AG04449 (cell line): ENCODE data around the gene DUSP19.
A peak's percentile ranks its signal among the peaks of the same experiment; 100 is the strongest.
"Not testable (repeated sequence)": the region's sequence is repeated elsewhere in the genome, so short reads cannot be mapped to it uniquely, and the experiment has no call there.

Experiments
- CTCF ChIA-PET: fragments of 350-600 bp; formaldehyde crosslinking; extraction: SDS; loops from one replicate; lab custom pipeline; 2021; ENCODE audit warnings: antibody characterized with exemption; lab: Yijun Ruan, JAX
- POLR2A ChIA-PET: fragments of 400-600, 350-600 bp; formaldehyde crosslinking; extraction: SDS; loops from one replicate; lab custom pipeline; 2020; ENCODE audit warnings: antibody characterized with exemption, inconsistent platforms; lab: Yijun Ruan, JAX
- DNase-seq: peaks from one replicate; pipeline ENCODE4 v3.0.0-alpha.2; 2010; ENCODE audit warnings: low read depth, low spot score
- H3K4me3 ChIP-seq: 2 replicates; pipeline ENCODE4 v1.5.1; 2011; ENCODE audit warnings: low read depth, mild to moderate bottlenecking, control low read depth, low read length
- TF ChIP-seq, protein P1 (sequence below): IDR thresholded peaks from one replicate; pipeline ENCODE4 v1.5.1; 2011; ENCODE audit warnings: mild to moderate bottlenecking, moderate library complexity, low read length, control low read depth, inconsistent platforms; ENCODE audit not compliant: insufficient read depth; ENCODE audit errors: missing control alignments

Gene DUSP19

DNA sequence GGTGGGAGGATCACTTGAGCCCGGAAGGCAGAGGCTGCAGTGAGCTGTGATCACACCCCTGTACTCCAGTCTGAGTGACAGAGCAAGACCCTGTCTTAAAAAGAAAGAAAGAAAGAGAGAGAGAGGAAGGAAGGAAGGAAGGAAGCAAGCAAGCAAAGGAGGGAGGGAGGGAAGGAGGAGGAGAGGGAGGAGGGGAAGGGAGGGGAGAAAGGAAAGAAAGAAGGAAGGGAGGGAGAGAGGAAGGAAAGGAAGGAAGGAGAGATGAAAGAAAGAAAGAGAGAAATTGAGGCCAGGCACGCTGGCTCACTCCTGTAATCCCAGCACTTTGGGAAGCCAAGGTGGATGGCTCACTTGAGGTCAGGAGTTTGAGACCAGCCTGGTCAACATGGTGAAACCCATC lies 37.9 kb upstream of the DUSP19 start:
- TF ChIP-seq, protein P1, sequence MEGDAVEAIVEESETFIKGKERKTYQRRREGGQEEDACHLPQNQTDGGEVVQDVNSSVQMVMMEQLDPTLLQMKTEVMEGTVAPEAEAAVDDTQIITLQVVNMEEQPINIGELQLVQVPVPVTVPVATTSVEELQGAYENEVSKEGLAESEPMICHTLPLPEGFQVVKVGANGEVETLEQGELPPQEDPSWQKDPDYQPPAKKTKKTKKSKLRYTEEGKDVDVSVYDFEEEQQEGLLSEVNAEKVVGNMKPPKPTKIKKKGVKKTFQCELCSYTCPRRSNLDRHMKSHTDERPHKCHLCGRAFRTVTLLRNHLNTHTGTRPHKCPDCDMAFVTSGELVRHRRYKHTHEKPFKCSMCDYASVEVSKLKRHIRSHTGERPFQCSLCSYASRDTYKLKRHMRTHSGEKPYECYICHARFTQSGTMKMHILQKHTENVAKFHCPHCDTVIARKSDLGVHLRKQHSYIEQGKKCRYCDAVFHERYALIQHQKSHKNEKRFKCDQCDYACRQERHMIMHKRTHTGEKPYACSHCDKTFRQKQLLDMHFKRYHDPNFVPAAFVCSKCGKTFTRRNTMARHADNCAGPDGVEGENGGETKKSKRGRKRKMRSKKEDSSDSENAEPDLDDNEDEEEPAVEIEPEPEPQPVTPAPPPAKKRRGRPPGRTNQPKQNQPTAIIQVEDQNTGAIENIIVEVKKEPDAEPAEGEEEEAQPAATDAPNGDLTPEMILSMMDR, result no peak
- DNase-seq, result no peak
- no peak overlapping the region for H3K4me3 ChIP-seq
- POLR2A ChIA-PET, result no interaction called here
- CTCF ChIA-PET, result interaction anchor here (1.2 to 1.8 kb wide), 4 partner anchors 7 to 24 kb away, joined by 3 to 5 read pairs (median 4); no protein-coding TSS in a partner anchor

DNA sequence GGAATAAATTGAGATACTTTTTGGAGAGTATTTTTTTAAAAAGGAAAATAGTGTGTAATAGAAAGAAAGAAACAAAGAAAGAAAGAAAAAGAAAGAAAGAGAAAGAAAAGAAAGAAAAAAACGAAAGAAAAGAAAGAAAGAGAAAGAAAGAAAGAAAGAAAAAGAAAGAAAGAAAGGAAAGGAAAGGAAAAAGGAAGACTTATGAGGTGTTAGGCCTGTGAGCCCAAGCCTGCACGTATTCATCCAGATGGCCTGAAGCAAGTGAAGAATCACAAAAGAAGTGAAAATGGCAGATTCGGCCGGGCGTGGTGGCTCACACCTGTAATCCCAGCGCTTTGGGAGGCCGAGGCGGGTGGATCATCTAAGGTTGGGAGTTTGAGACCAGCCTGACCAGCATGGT lies 35.0 kb upstream of the DUSP19 start:
- POLR2A ChIA-PET, H3K4me3 ChIP-seq, DNase-seq, CTCF ChIA-PET: not testable (repeated sequence)

DNA sequence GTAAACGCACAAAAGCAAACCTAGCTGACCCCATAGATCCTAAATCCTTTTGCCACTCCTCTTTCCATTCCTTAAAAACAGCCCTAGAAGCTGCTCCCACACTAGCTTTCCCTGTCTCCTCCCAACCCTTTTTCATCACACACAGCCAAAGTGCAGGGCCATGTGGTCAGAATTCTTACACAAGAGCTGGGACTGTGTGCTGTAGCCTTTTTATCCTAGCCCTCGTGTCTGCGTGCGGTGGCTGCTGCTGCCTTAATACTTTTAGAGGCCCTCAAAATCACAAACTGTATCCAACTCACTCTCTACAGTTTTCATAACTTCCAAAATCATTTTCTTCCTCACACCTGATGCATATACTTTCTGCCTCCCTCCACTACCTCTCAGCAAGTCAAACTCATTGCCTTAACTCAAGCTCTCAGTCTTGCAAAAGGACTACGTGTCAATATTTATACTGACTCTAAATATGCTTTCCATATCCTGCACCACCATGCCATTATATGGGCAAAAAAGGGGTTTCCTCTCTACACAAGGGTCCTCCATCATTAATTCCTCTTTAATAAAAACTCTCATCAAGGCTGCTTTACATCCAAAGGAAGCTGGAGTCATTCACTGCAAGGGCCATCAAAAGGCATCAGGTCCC lies 30.9 kb upstream of the DUSP19 start:
- POLR2A ChIA-PET, result not testable (repeated sequence)
- CTCF ChIA-PET, result interaction anchor here (0.9 to 1.6 kb wide), 2 partner anchors 8 to 24 kb away, joined by 4 to 5 read pairs; no protein-coding TSS in a partner anchor

DNA sequence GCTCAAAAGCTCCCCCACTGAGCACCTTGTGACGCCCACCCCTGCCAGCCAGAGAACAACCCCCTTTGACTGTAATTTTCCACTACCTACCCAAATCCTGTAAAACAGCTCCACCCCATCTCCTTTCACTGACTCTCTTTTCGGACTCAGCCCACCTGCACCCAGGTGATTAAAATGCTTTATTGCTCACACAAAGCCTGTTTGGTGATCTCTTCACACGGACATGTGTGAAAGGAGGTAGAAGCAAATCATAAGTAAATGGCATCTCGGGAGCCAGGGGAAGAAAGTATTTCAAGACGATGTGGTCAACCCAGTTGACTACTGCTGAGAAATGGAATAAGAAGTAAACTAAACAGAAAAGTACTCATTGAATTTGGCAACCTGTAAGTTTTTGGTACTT lies 29.1 kb upstream of the DUSP19 start:
- ChIA-PET CTCF (no interaction called here), POLR2A (no interaction called here)
- TF ChIP-seq, protein P1, result no peak
- no peak overlapping the region for H3K4me3 ChIP-seq
- DNase-seq, result no peak

More for the DNA sequence above, 30.9 kb upstream of the DUSP19 start:
- DNase-seq, H3K4me3 ChIP-seq: not testable (repeated sequence)

DNA sequence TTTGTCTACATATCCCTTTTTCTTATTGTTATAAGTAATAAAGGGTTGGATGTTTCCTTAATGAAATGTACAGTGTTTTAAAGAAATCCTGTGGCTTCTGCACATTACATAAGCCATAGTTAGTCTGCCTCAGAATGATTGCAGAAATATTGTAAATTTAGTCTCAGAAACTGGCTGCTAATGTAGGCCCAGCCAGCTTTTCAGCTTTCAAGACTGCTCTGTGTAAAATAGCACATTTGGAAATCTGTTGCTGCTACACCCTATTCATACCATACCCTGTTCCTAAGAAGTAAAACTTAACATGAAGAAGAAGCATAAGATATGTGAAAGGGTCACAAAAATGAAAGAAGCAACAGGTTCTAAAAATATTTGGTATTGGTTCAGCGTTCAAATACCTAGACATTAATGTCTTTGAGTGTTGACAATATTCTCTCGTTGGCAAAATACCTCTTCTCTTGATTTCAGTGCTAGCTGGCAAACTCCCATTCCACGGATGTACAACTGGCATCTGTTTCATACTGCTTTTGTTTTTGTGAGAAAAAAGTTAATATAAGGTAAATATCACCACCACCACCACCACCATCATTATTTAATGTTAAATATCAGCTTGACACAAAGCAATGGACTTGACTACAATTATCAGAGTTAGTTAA lies 21.1 kb upstream of the DUSP19 start:
- H3K4me3 ChIP-seq, result no peak overlapping the region
- CTCF ChIA-PET, result interaction anchor here (0.6 to 1.4 kb wide), 2 partner anchors 11 to 18 kb away, joined by 3 to 4 read pairs; no protein-coding TSS in a partner anchor
- no peak for DNase-seq
- TF ChIP-seq, protein P1, result no peak
- POLR2A ChIA-PET, result no interaction called here

DNA sequence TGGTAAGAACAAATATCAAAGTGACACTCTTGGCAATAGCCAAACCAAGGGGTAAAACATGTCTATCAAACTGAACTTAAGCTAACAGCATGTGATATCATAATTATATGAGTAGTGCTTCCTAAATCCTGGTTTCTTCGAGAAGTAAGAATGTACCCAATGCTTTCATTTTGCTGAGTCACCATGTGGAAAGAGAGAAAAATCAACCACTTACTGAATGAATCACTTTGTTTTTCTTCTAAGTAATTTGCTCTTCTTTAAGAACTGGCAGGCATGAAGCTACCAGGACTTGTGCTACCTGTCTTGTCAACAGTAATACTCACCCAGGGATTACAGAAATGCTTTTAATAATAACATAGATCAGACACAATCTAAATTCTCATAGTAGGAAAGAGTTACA lies 19.0 kb upstream of the DUSP19 start:
- ChIA-PET CTCF (interaction anchor here (1.0 to 1.9 kb wide), 3 partner anchors 9 to 20 kb away, joined by 3 to 8 read pairs (median 4); no protein-coding TSS in a partner anchor), POLR2A (interaction anchor here (1.1 kb wide), 1 partner anchor 19 kb away, joined by 5 read pairs; the partner anchor contains the start of gene DUSP19)
- TF ChIP-seq, protein P1, result no peak
- DNase-seq, result peak; percentile 73
- no peak overlapping the region for H3K4me3 ChIP-seq

DNA sequence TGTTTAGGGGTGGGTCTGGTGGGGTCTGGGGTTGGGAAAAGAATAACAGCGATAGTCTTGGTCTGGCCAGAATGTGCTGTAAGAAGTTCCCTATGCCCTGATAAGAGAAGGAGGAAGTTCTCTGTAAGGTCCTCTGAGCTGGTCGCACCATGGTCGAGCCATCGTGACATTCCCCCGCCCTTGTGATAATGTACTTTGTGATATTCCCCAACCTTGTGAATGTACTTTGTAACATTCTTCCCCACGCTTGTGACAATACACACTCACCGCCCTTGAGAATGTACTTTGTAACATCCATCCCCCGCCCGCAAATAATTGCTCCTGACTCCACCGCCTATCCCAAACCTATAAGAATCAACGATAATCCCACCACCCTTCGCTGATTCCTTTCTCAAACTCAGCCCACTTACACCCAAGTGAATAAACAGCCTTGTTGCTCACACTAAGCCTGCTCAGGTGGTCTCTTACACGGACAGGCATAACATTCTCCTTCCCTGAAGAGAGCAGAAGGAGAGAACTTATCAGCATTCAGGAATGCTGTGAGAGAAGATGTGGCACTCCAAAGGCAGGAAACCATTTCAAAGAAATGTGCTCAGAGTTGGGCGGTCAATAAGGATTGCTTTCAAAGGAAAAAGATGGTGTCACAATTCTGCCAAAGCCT lies 17.8 kb upstream of the DUSP19 start:
- POLR2A ChIA-PET, result no interaction called here
- TF ChIP-seq, protein P1, result no peak
- no peak for DNase-seq
- CTCF ChIA-PET, result interaction anchor here (1.0 kb wide), 1 partner anchor 8 kb away, joined by 3 read pairs; no protein-coding TSS in a partner anchor
- H3K4me3 ChIP-seq, result no peak overlapping the region
